Endothelial cell of umbilical vein (primary cell): ENCODE results near the gene KAZN. TPM values are rescaled to one million over a fixed set of nuclear protein-coding genes. Genes with fewer than 3 reads are reported as not detected.

ENCODE experiments used
- BruUV-seq: library from RNA; stranded (reverse); fragments of 400-500 nt; replicated peaks from 2 replicates; lab custom pipeline; 2021; lab: Mats Ljungman, UMichigan
- CTCF ChIA-PET: fragments of 300-600, 350-600 bp; sonication (Branson Sonifier 250); formaldehyde crosslinking; loops from one replicate; lab custom pipeline; 2021; ENCODE audit warnings: antibody characterized with exemption, inconsistent platforms; lab: Charles Lee
- POLR2A ChIA-PET: fragments of 300-600, 350-600 bp; sonication (Branson Sonifier 250); formaldehyde crosslinking; loops from one replicate; lab custom pipeline; 2021; ENCODE audit warnings: antibody characterized with exemption, inconsistent platforms; lab: Charles Lee
- DNase-seq: peaks from one replicate; pipeline ENCODE4 v3.0.0-alpha.2; 2011; ENCODE audit warnings: low read depth, low spot score
- FAIRE-seq: peaks from 2 replicates; lab custom pipeline; 2011; peaks lifted over from hg19 to GRCh38; lab: Jason Lieb, UNC
- H2AFZ ChIP-seq: 2 replicates; pipeline ENCODE4 v1.6.0; 2012; ENCODE audit warnings: low read depth, low read length, control low read depth, inconsistent platforms
- H3K27ac ChIP-seq: 2 replicates; pipeline ENCODE4 v1.5.1; 2011; ENCODE audit warnings: low read depth, mild to moderate bottlenecking, control low read depth, low read length, moderate library complexity; ENCODE audit not compliant: insufficient read depth
- H3K27me3 ChIP-seq, 2 experiments: 2 replicates each; pipeline versions ENCODE4 v1.6.0 to v1.6.1; 2011; ENCODE audit warnings: low read length in 2 of 2, mixed read lengths in 1 of 2; ENCODE audit not compliant: control insufficient read depth in 2 of 2, insufficient read depth in 2 of 2
- H3K36me3 ChIP-seq, 2 experiments: 2 replicates in 1 of 2; 3 replicates in 1 of 2; pipeline ENCODE4 v1.5.1; 2011; ENCODE audit warnings: low read length in 2 of 2, mild to moderate bottlenecking in 1 of 2, moderate library complexity in 1 of 2; ENCODE audit not compliant: control insufficient read depth in 2 of 2, insufficient read depth in 2 of 2; ENCODE audit errors: extremely low read depth in 1 of 2
- H3K4me1 ChIP-seq: 3 replicates; pipeline ENCODE4 v1.5.1; 2011; ENCODE audit warnings: mild to moderate bottlenecking, low read length; ENCODE audit not compliant: control insufficient read depth, insufficient read depth; ENCODE audit errors: extremely low read depth
- H3K4me2 ChIP-seq: 2 replicates; pipeline ENCODE4 v1.6.1; 2011; ENCODE audit warnings: low read length, control low read depth, mixed read lengths; ENCODE audit not compliant: insufficient read depth
- H3K4me3 ChIP-seq, 3 experiments: fragments of 200-600 bp in 1 of 3; sonication (generic), shearing (Covaris generic) in 1 of 3; replicated peaks in 1 of 3; 2 replicates each; pipeline ENCODE4 v1.5.1; 2011 to 2016; ENCODE audit warnings: control low read depth in 3 of 3, low read length in 3 of 3, mild to moderate bottlenecking in 2 of 3, inconsistent platforms in 1 of 3, low read depth in 1 of 3, moderate library complexity in 1 of 3; ENCODE audit not compliant: insufficient read depth in 1 of 3
- H3K79me2 ChIP-seq: 2 replicates; pipeline ENCODE4 v1.6.0; 2012; ENCODE audit warnings: low read length, inconsistent platforms; ENCODE audit not compliant: control insufficient read depth, insufficient read depth
- H3K9ac ChIP-seq: replicated peaks from 2 replicates; pipeline ENCODE3; 2011; ENCODE audit warnings: low read length, control low read depth; ENCODE audit not compliant: insufficient read depth; ENCODE audit errors: extremely low read depth
- H3K9me1 ChIP-seq: replicated peaks from 3 replicates; pipeline ENCODE4 v1.6.0; 2011; ENCODE audit warnings: mild to moderate bottlenecking, low read length; ENCODE audit not compliant: control insufficient read depth, insufficient read depth; ENCODE audit errors: extremely low read depth
- H3K9me3 ChIP-seq: replicated peaks from 2 replicates; pipeline ENCODE4 v1.5.1; 2012; ENCODE audit warnings: low read length, inconsistent platforms; ENCODE audit not compliant: control insufficient read depth, insufficient read depth
- H4K20me1 ChIP-seq: replicated peaks from 2 replicates; pipeline ENCODE3; 2011; ENCODE audit warnings: mild to moderate bottlenecking, low read length; ENCODE audit not compliant: control insufficient read depth, insufficient read depth; ENCODE audit errors: extremely low read depth
- CTCF ChIP-seq, 2 donors: IDR thresholded peaks; 1 replicate in 1 of 2; 2 replicates in 1 of 2; pipeline ENCODE4 v1.5.1; 2011; ENCODE audit warnings: low read length in 2 of 2, mild to moderate bottlenecking in 2 of 2, moderate library complexity in 2 of 2, control low read depth in 1 of 2, inconsistent platforms in 1 of 2, low read depth in 1 of 2; ENCODE audit not compliant: insufficient read depth in 1 of 2; ENCODE audit errors: extremely low read depth in 1 of 2
- EZH2 ChIP-seq: IDR thresholded peaks from 2 replicates; pipeline ENCODE4 v1.6.1; 2012; ENCODE audit warnings: borderline replicate concordance, low read depth, mild to moderate bottlenecking, moderate library complexity, low read length, inconsistent platforms; ENCODE audit not compliant: severe bottlenecking
- FOS ChIP-seq: IDR thresholded peaks from 2 replicates; pipeline ENCODE4 v1.6.1; 2011; ENCODE audit warnings: mild to moderate bottlenecking, low read length, moderate library complexity, borderline replicate concordance; ENCODE audit not compliant: insufficient read depth
- GATA2 ChIP-seq: IDR thresholded peaks from 2 replicates; pipeline ENCODE4 v1.7.0; 2011; ENCODE audit warnings: low read depth, mild to moderate bottlenecking, moderate library complexity, mixed read lengths, low read length; ENCODE audit not compliant: insufficient read length, insufficient read depth
- JUN ChIP-seq: IDR thresholded peaks from 2 replicates; pipeline ENCODE4 v1.6.1; 2011; ENCODE audit warnings: borderline replicate concordance, low read depth; ENCODE audit not compliant: insufficient read length, insufficient read depth
- MAX ChIP-seq: IDR thresholded peaks from 2 replicates; pipeline ENCODE4 v1.6.1; 2011; ENCODE audit not compliant: insufficient read depth, insufficient read length
- MYC ChIP-seq: IDR thresholded peaks from one replicate; pipeline ENCODE4 v1.6.1; 2011; ENCODE audit warnings: mild to moderate bottlenecking, low read depth, low read length
- POLR2A ChIP-seq: IDR thresholded peaks from 2 replicates; pipeline ENCODE4 v1.6.1; 2012; ENCODE audit warnings: low read depth, mild to moderate bottlenecking, control low read depth, low read length
- POLR2AphosphoS5 ChIP-seq: IDR thresholded peaks from 2 replicates; pipeline ENCODE4 v1.6.1; 2012; ENCODE audit warnings: low read depth, mild to moderate bottlenecking, control low read depth, low read length, moderate library complexity; ENCODE audit not compliant: insufficient read depth
- dilution Hi-C: fragments of 300-500 bp; cut with MboI; formaldehyde crosslinking; loops from one replicate; pipeline ENCODE4 v1.15.0; 2019; ENCODE audit warnings: low sequenced_read_pairs; ENCODE audit not compliant: extremely low pct_ligation_motif_present
- intact Hi-C: fragments of 100-400 bp; cut with micrococcal nuclease; formaldehyde crosslinking; loops from one replicate; pipeline ENCODE4 v1.10.0; 2022
- polyA plus RNA-seq, 4 experiments: library from polyadenylated mRNA; depleted of rRNA in 3 of 4; stranded (reverse) in 3 of 4; unstranded in 1 of 4; fragments of >200 nt; gene quantifications; 2 replicates each; pipeline versions ENCODE4 v1.2.1 to v1.2.3, GENCODE V29; 2011 to 2012; ENCODE audit warnings: missing spikeins in 1 of 4
- total RNA-seq: library from RNA; stranded (reverse); gene quantifications from 2 replicates; pipeline ENCODE4 v1.2.3, GENCODE V29; 2021

KAZN gene
- total and polyA plus RNA-seq, 2 donors (not counting 3 experiments of a cell fraction or from before 2014, with no cell fraction given), result 1.6 to 5.8 TPM

- FAIRE-seq (no peak), DNase-seq (no peak)
- Histone ChIP-seq H3K36me3 (no peaks in the 10 kb centered on the region), H3K27ac (no peak overlapping the region), H4K20me1 (no peaks in the 10 kb centered on the region), H2AFZ (no peak overlapping the region), H3K4me3 (no peak overlapping the region), H3K79me2 (no peaks in the 10 kb centered on the region), H3K4me2 (no peak overlapping the region), H3K9ac (no peak overlapping the region), H3K9me3 (no peaks in the 10 kb centered on the region), H3K4me1 (no peaks in the 10 kb centered on the region), H3K27me3 (no peaks in the 10 kb centered on the region), H3K9me1 (no peaks in the 10 kb centered on the region)
- POLR2A ChIA-PET, result no interaction called here
- intact Hi-C loops, result no loop called here
- TF ChIP-seq FOS, result no peak
- no peak for TF ChIP-seq GATA2
- no peak for TF ChIP-seq EZH2
- TF ChIP-seq POLR2A, result no peak
- no peak for TF ChIP-seq JUN
- no peak for TF ChIP-seq CTCF (IDR thresholded peaks at IDR 0.05; ENCODE audit: extremely low read depth in 1 of 2, insufficient read depth in 1 of 2, low read depth in 1 of 2, low read length in 2 of 2)
- TF ChIP-seq POLR2AphosphoS5, result no peak
- no peak for TF ChIP-seq MYC
- TF ChIP-seq MAX, result no peak
- dilution Hi-C loops, result no loop called here
- no TSS peak for BruUV-seq
- CTCF ChIA-PET, result no interaction called here
Measured at GRCh38 chr1:14551386-14551785, 47.1 kb upstream of the KAZN start.
